Measurements from ENCODE around the gene NUP54.

DNA sequence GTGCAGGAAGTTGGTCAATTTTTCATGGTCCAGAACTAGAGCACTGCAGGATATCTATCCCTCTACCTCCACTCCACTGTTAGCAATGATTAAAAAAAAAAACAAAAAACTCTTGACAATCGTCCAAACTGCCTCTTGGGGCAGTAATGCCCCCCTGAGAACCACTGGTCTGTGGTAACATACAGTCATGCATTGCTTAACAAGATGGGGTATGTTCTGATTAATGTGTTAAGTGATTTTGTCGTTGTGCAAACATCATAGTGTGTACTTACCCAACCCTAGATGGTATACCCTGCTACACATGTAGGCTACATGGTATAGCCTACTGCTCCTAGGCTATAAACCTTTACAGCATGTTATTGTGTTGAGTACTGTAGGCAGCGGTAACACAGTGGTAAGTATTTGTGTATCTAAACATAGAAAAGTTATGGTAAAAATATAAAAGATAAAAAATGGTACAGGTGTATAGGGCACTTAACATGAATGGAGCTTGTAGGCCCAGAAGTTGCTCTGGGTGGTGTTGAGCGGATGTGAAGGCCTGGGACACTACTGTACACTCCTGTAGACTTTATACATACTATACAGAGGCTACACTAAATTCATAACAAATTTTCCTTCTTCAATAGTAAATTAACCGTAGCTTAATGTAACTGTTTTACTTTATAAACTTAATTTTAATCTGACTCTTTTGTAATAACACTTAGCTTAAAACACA is 39.6 kb downstream of the NUP54 start:
- TF ChIP-seq TAF1 (IDR thresholded peaks at IDR 0.05; ENCODE audit: borderline replicate concordance, insufficient read depth, low read length) (no peak), SIN3A (IDR thresholded peaks at IDR 0.05; ENCODE audit: borderline replicate concordance, insufficient read depth, low read length) (no peak), POLR2AphosphoS5 (IDR thresholded peaks at IDR 0.05; ENCODE audit: low read depth, low read length) (no peak), FOXP2 (optimal IDR thresholded peaks at IDR 0.05; ENCODE audit: borderline replicate concordance, extremely low read depth, extremely low read length, insufficient read depth) (no peak)
- TF ChIP-seq, protein P1, sequence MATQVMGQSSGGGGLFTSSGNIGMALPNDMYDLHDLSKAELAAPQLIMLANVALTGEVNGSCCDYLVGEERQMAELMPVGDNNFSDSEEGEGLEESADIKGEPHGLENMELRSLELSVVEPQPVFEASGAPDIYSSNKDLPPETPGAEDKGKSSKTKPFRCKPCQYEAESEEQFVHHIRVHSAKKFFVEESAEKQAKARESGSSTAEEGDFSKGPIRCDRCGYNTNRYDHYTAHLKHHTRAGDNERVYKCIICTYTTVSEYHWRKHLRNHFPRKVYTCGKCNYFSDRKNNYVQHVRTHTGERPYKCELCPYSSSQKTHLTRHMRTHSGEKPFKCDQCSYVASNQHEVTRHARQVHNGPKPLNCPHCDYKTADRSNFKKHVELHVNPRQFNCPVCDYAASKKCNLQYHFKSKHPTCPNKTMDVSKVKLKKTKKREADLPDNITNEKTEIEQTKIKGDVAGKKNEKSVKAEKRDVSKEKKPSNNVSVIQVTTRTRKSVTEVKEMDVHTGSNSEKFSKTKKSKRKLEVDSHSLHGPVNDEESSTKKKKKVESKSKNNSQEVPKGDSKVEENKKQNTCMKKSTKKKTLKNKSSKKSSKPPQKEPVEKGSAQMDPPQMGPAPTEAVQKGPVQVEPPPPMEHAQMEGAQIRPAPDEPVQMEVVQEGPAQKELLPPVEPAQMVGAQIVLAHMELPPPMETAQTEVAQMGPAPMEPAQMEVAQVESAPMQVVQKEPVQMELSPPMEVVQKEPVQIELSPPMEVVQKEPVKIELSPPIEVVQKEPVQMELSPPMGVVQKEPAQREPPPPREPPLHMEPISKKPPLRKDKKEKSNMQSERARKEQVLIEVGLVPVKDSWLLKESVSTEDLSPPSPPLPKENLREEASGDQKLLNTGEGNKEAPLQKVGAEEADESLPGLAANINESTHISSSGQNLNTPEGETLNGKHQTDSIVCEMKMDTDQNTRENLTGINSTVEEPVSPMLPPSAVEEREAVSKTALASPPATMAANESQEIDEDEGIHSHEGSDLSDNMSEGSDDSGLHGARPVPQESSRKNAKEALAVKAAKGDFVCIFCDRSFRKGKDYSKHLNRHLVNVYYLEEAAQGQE (IDR thresholded peaks at IDR 0.05; ENCODE audit: insufficient read depth in 1 of 2, low read depth in 2 of 2, low read length in 2 of 2), result no peak
